CD14-positive monocyte (primary cell): ENCODE results near the gene CEP120. TPM values are rescaled to one million over a fixed set of nuclear protein-coding genes. Genes with fewer than 3 reads are reported as not detected.

Experiments used
- DNase-seq, 3 donors: peaks; one replicate each; pipeline ENCODE4 v3.0.0-alpha.2; 2011 to 2022
- H2AFZ ChIP-seq: 2 replicates; pipeline ENCODE4 v1.6.0; 2012; ENCODE audit warnings: mild to moderate bottlenecking, low read depth, low read length, inconsistent platforms; ENCODE audit not compliant: insufficient read depth, poor library complexity, severe bottlenecking
- H3K27ac ChIP-seq, 2 donors: 1 replicate in 1 of 2; 2 replicates in 1 of 2; pipeline ENCODE4 v1.5.1; 2012 to 2013; ENCODE audit warnings: low read length in 2 of 2, control low read depth in 1 of 2, inconsistent platforms in 1 of 2, low read depth in 1 of 2, mild to moderate bottlenecking in 1 of 2
- H3K27me3 ChIP-seq, 2 donors: one replicate each; pipeline versions ENCODE4 v1.6.0 to v1.6.1; 2011 to 2013; ENCODE audit warnings: low read length in 2 of 2; ENCODE audit not compliant: control insufficient read depth in 2 of 2, insufficient read depth in 2 of 2
- H3K36me3 ChIP-seq, 2 donors: replicated peaks in 1 of 2; 1 replicate in 1 of 2; 2 replicates in 1 of 2; pipeline versions ENCODE4 v1.5.1 to v1.6.1; 2012 to 2013; ENCODE audit warnings: low read length in 2 of 2, control low read depth in 1 of 2, inconsistent platforms in 1 of 2, mild to moderate bottlenecking in 1 of 2; ENCODE audit not compliant: insufficient read depth in 2 of 2, control insufficient read depth in 1 of 2
- H3K4me1 ChIP-seq, 2 donors: 1 replicate in 1 of 2; 2 replicates in 1 of 2; pipeline versions ENCODE4 v1.5.1 to v1.6.1; 2012 to 2013; ENCODE audit warnings: low read length in 2 of 2, control low read depth in 1 of 2, inconsistent platforms in 1 of 2, mild to moderate bottlenecking in 1 of 2, moderate library complexity in 1 of 2; ENCODE audit not compliant: insufficient read depth in 2 of 2, control insufficient read depth in 1 of 2
- H3K4me2 ChIP-seq: replicated peaks from 2 replicates; pipeline ENCODE3; 2012; ENCODE audit warnings: low read length, moderate library complexity, mild to moderate bottlenecking; ENCODE audit not compliant: poor library complexity, severe bottlenecking; ENCODE audit errors: extremely low read depth
- H3K4me3 ChIP-seq, 3 experiments: fragments of 200-600 bp in 1 of 3; sonication (generic) in 1 of 3; replicated peaks in 1 of 3; 1 replicate in 2 of 3; 2 replicates in 1 of 3; pipeline ENCODE4 v1.5.1; 2011 to 2013; ENCODE audit warnings: low read length in 3 of 3, mild to moderate bottlenecking in 3 of 3, control low read depth in 2 of 3, low read depth in 2 of 3, inconsistent platforms in 1 of 3, moderate library complexity in 1 of 3
- H3K79me2 ChIP-seq: 2 replicates; pipeline ENCODE4 v1.6.0; 2012; ENCODE audit warnings: mild to moderate bottlenecking, control low read depth, inconsistent platforms, low read length, moderate library complexity; ENCODE audit not compliant: insufficient read depth
- H3K9ac ChIP-seq: 2 replicates; pipeline ENCODE4 v1.6.0; 2017; ENCODE audit warnings: low read length, mild to moderate bottlenecking; ENCODE audit not compliant: insufficient read depth, poor library complexity, severe bottlenecking
- H3K9me3 ChIP-seq, 2 donors: replicated peaks in 1 of 2; 1 replicate in 1 of 2; 2 replicates in 1 of 2; pipeline versions ENCODE4 v1.5.1 to v1.6.1; 2012 to 2013; ENCODE audit warnings: low read length in 2 of 2, control low read depth in 1 of 2; ENCODE audit not compliant: control insufficient read depth in 1 of 2, insufficient read depth in 1 of 2
- H4K20me1 ChIP-seq: 2 replicates; pipeline ENCODE4 v1.6.0; 2012; ENCODE audit warnings: mild to moderate bottlenecking, low read length, control low read depth, moderate library complexity; ENCODE audit not compliant: insufficient read depth
- H3K27ac Mint-ChIP-seq, 7 donors: one replicate each; pipeline ENCODE4 v1.8.0; 2020; ENCODE audit warnings: mild to moderate bottlenecking in 7 of 7, mixed read lengths in 7 of 7, moderate library complexity in 6 of 7, inconsistent platforms in 2 of 7
- H3K27me3 Mint-ChIP-seq, 3 donors: one replicate each; pipeline ENCODE4 v1.8.0; 2021 to 2022; ENCODE audit warnings: low read depth in 3 of 3, mild to moderate bottlenecking in 3 of 3, mixed read lengths in 3 of 3, moderate library complexity in 3 of 3, inconsistent platforms in 1 of 3
- H3K36me3 Mint-ChIP-seq, 2 donors: one replicate each; pipeline ENCODE4 v1.8.0; 2020; ENCODE audit warnings: mixed read lengths in 2 of 2, inconsistent platforms in 1 of 2, mild to moderate bottlenecking in 1 of 2
- H3K4me1 Mint-ChIP-seq: one replicate; pipeline ENCODE4 v1.8.0; 2020; ENCODE audit warnings: mild to moderate bottlenecking, mixed read lengths
- H3K4me3 Mint-ChIP-seq, 2 donors: one replicate each; pipeline ENCODE4 v1.8.0; 2020; ENCODE audit warnings: mild to moderate bottlenecking in 2 of 2, mixed read lengths in 2 of 2, moderate library complexity in 1 of 2
- H3K9me3 Mint-ChIP-seq, 7 donors: one replicate each; pipeline ENCODE4 v1.8.0; 2020 to 2022; ENCODE audit warnings: mixed read lengths in 7 of 7, mild to moderate bottlenecking in 6 of 7, moderate library complexity in 6 of 7, inconsistent platforms in 2 of 7
- WGBS: methylation state at CpG from one replicate; pipeline ENCODE4 v1.1.5; 2013; ENCODE audit warnings: missing lambda C conversion rate; ENCODE audit not compliant: insufficient coverage; 5-methylcytosine and 5-hydroxymethylcytosine counted together
- intact Hi-C, 2 donors: fragments of 100-400 bp; cut with micrococcal nuclease; formaldehyde crosslinking; loops; one replicate each; pipeline versions ENCODE4 v1.15.0 to v1.15.1; 2023
- polyA plus RNA-seq, 3 donors: library from polyadenylated mRNA; depleted of rRNA in 1 of 3; unstranded in 2 of 3; stranded (reverse) in 1 of 3; fragments of 300-500 nt in 2 of 3; fragments of >200 nt in 1 of 3; fragmentation: Illumina TruSeq in 2 of 3; gene quantifications; 1 replicate in 2 of 3; 2 replicates in 1 of 3; pipeline ENCODE4 v1.2.3, GENCODE V29; 2012 to 2021
- TF ChIP-seq, protein P1 (sequence below): fragments of 200-600 bp; IDR thresholded peaks from one replicate; pipeline ENCODE4 v1.8.0; 2022; ENCODE audit warnings: antibody characterized with exemption, mild to moderate bottlenecking

The CEP120 gene
- polyA plus RNA-seq, 3 donors: 6.4 to 7.2 (median 6.6) TPM

DNA sequence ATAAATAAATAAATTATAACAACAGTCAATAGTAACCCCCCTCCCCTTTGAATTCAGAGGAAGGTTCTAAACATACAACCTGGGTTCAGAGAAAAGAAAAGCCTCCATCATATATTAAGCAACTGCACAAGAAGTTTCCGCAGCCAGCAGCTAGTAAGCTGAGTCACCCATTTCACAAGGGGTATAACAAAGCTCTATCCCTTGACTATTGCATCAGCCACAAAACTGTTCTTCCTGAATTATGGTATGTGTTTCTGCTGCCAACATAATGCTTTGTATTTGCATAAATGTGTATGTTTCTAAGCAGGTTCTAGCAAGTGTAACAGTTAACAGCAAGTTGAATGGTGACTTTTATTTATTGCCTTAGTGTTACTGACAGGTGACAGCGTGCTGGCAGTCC lies 6.8 kb upstream of the CEP120 start:
- H3K4me1 ChIP-seq: peaks cover 33 to 58% of the 10 kb centered on the region in 2 donors
- Mint-ChIP-seq H3K4me3 (no peak overlapping the region), H3K4me1 (peaks cover 38% of the 10 kb centered on the region), H3K27me3 (peaks cover 0 to 3% (median 0%) of the 10 kb centered on the region in 3 donors), H3K27ac (peak overlapping the region; percentile 85 to 97 (median 93)), H3K9me3 (peaks cover 0 to 5% (median 0%) of the 10 kb centered on the region in 7 donors), H3K36me3 (peaks cover 0 to 3% of the 10 kb centered on the region in 2 donors)
- TF ChIP-seq, protein P1, sequence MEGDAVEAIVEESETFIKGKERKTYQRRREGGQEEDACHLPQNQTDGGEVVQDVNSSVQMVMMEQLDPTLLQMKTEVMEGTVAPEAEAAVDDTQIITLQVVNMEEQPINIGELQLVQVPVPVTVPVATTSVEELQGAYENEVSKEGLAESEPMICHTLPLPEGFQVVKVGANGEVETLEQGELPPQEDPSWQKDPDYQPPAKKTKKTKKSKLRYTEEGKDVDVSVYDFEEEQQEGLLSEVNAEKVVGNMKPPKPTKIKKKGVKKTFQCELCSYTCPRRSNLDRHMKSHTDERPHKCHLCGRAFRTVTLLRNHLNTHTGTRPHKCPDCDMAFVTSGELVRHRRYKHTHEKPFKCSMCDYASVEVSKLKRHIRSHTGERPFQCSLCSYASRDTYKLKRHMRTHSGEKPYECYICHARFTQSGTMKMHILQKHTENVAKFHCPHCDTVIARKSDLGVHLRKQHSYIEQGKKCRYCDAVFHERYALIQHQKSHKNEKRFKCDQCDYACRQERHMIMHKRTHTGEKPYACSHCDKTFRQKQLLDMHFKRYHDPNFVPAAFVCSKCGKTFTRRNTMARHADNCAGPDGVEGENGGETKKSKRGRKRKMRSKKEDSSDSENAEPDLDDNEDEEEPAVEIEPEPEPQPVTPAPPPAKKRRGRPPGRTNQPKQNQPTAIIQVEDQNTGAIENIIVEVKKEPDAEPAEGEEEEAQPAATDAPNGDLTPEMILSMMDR: no peak
- no peak overlapping the region for H3K9ac ChIP-seq
- H3K36me3 ChIP-seq: no peaks in the 10 kb centered on the region
- H3K27me3 ChIP-seq: no peaks in the 10 kb centered on the region
- no peaks in the 10 kb centered on the region for H3K9me3 ChIP-seq
- intact Hi-C loops: loop anchor here in 1 of 2 donors (5.0 kb wide), 1 partner anchor 82 kb away; the partner anchor contains the start of gene CSNK1G3
- no peaks in the 10 kb centered on the region for H3K79me2 ChIP-seq
- no peaks in the 10 kb centered on the region for H4K20me1 ChIP-seq
- H3K4me2 ChIP-seq: peak overlapping the region; percentile 50
- peak overlapping the region in 1 of 3 experiments; percentile 30 for H3K4me3 ChIP-seq
- no peak overlapping the region for H2AFZ ChIP-seq
- H3K27ac ChIP-seq: peak overlapping the region; percentile 68 to 83
- DNase-seq: peak; percentile 90 to 99 (median 96)
- 78% methylated on average over 1 of the region's 2 CpGs for WGBS

DNA sequence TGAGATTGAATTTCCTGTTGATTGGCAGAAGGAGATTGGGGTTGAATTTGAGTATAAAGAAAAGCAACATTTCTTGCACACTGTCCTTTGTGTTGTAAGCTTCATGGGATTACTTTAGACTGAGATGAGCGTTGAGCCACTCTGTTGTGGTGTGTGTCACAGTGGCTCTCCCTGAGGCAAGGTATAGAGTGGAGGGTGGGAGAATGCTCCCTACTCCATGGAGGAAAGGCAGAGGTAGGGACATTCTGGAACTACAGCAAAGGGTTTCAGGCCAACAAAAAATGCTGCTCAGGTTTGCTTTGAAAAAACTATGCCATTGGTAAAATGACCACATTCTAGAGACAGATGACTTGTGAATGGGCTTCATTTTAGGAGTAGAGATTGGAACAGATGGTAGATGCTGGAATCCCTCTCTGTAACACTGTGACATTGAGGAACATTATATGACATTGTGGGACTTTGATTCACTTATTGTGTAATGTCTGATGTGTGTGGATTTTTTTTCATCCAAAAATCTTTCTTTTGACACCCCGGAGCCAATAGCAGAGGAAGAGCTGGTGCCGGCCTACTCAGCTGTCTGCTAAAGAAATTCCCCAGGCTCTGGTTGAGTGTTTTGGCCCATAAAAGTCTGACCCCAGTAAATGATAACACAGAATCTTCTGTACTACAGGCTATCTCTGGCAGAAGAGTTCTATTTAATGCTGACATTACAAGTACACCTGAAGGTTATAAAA lies 6.2 kb upstream of the CEP120 start:
- TF ChIP-seq, protein P1: no peak
- H3K4me1 ChIP-seq: peaks cover 33 to 64% of the 10 kb centered on the region in 2 donors
- H3K27ac ChIP-seq: peak overlapping the region; percentile 68 to 83
- H3K9me3 ChIP-seq: no peaks in the 10 kb centered on the region
- Mint-ChIP-seq H3K4me3 (no peak overlapping the region), H3K27ac (peak overlapping the region; percentile 85 to 97 (median 93)), H3K36me3 (peaks cover 1 to 3% of the 10 kb centered on the region in 2 donors), H3K9me3 (peaks cover 0 to 5% (median 0%) of the 10 kb centered on the region in 7 donors), H3K4me1 (peaks cover 43% of the 10 kb centered on the region), H3K27me3 (peaks cover 0 to 2% (median 0%) of the 10 kb centered on the region in 3 donors)
- no peaks in the 10 kb centered on the region for H3K36me3 ChIP-seq
- no peaks in the 10 kb centered on the region for H3K27me3 ChIP-seq
- intact Hi-C loops: loop anchor here in 1 of 2 donors (5.0 kb wide), 1 partner anchor 83 kb away; the partner anchor contains the start of gene CSNK1G3
- peak overlapping the region; percentile 50 for H3K4me2 ChIP-seq
- no peak overlapping the region for H3K9ac ChIP-seq
- H4K20me1 ChIP-seq: no peaks in the 10 kb centered on the region
- H2AFZ ChIP-seq: peak overlapping the region; percentile 29
- WGBS: 26% methylated on average over 3 of the region's 3 CpGs
- peak overlapping the region in 1 of 3 experiments; percentile 30 for H3K4me3 ChIP-seq
- DNase-seq: peak; percentile 20 to 77 (median 58)
- no peaks in the 10 kb centered on the region for H3K79me2 ChIP-seq
